Stimulated activated CD4-positive, alpha-beta T cell treated with anti-CD3 and anti-CD28 coated beads, Interleukin-12 subunit alpha, Interleukin-12 subunit beta, amount 100 ng/mL, for 48 hours (primary cell): ENCODE data around the gene SEL1L2.

Source experiments
- DNase-seq, 3 donors: peaks; one replicate each; pipeline ENCODE4 v3.0.0-alpha.2; 2020; ENCODE audit warnings: low read depth in 2 of 3, low spot score in 1 of 3

The SEL1L2 gene

DNA sequence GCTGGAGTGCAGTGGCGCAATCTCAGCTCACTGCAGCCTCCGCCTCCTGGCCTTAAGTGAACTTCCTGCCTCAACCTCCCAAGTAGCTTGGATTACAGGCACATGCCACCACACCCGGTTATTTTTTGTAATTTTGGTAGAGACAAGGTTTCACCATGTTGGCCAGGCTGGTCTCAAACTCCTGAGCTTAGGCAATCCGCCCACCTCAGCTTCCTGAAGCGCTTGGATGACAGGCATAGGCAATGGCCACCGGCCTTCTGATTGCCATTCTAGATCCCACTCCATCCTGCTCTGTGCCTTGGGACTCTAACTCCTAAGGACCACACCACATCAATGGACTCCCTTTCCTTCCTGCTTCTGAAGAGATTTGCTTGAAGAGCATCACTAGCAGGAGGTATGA lies 60.6 kb downstream of the SEL1L2 start:
- no peak for DNase-seq

DNA sequence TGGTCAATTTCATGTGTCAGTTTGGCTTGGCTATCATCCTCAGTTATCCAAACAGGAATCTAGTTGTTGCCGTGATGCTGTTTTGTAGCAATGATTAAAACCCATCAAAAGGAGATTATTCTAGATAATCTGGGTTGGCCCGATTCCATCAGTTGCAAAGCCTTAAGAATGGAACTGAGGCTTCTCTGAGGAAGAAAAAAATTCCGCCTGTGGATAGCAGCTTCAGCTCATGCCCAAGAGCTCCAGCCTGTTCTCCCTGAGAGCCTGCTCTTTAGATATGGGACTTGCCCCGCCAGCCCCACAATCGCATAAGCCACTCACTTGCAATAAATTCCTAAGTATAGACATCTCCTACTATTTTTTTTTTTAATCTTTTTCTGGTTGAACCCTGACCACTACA lies 61.5 kb downstream of the SEL1L2 start:
- DNase-seq = no peak

DNA sequence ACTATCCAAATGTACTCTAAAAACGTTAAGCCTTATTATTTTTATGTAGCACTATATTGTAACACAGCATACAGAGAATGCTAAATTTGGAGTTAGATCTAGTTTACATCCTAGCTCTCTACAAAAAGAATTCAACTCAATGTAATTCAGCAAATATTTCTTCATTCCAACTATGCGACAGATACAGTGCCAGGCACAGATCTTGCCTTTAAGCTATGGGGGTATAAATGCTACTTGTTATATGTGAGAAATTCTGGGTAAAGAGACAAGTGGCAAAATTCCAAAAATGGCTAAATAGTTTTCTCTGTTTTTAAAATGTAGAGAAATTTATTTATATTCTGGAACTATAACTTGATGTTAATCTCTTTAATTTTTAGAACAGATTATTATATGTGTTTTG lies 63.2 kb downstream of the SEL1L2 start:
- no peak for DNase-seq

DNA sequence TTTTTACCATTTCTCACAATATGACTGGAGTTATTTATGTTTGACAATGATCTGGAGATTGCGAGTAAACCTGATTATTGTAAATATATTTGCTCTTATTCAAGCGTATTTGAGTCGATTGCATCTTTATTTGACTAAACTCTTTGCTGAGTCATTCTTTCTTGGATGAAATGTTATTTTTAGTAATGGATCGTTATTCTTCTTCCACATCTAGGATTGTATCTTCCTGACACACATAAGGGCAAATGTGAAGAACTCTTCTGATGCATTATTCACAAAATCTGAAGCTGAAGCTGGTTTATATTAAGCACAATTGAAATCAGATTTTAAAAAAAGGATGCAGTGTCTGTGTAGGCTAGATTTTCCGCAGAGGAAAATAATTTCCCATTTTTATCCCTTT lies 68.2 kb downstream of the SEL1L2 start:
- no peak for DNase-seq

DNA sequence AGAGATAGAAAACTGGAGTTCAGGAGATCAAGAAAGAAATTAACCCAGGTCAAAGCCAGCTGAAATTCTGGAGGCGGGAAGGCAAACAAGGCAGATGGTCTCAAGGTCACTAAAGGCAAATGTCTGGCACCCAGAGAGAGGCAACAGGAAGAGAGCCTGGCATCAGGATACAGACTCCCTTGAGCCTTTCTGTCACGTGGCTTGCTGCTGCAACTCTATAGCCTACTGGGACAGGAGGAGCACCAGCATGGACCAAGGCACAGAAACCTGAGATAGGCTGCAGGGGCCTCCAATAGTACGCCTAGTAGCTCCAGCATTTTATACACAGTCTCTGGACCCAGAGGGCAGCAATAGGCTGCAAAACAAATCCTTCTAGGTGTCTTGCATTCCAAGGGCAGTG lies 75.1 kb downstream of the SEL1L2 start:
- no peak for DNase-seq

DNA sequence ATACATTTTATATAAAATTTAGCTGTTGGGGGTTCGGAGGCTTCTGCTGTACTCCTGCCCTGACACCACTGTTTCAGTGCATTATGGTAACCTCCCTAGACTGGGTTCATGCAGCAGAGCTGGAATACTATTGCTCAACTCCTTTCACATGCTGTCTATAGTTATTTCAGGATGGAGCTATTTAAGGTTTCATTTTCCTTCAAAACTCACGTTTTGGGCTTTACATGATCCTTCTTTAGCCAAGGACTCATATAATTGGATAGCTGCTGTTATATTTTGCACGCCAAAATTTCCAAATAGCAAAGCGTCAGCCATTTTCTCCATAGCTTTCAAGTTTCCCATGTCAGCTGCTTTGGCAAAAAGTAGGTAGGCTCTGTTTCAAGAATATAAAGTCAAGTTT lies 76.8 kb downstream of the SEL1L2 start:
- DNase-seq = no peak

DNA sequence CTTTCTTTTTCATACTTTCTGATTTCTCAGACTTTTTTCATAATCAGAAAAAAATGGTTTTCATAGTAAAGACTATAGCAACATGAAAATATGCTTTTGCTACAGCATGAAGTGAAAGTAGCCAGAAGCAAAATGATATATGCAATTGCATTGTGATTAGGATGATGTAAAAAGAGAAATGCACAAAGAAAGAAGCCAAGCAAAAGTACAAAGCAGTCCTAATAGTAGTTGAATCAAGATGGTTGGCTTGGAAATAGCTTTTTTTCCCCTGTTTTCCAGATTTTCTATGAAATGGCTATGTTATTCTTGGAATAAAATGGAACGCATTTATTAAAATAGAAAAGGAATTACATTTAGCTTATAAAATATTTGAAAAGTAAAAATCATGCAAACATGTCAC lies 77.3 kb downstream of the SEL1L2 start:
- no peak for DNase-seq

DNA sequence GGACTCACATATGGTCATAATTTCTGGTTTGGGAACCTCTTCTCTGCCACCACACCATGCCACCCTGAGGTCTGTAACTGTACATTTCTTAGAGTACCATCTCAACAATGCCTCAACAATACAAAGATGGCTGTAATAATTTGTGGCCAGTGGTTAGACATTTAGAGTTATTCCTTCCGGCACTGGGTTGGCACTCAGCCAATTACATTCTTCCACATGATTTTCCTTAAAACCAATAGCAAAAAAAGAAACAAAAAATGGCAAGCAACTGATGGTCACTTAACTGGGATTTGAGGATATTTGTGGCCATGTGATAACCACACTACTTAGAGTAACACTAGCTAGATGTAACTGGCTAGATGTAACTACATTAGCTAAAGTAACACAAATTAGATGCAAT lies 79.9 kb downstream of the SEL1L2 start:
- DNase-seq = no peak

DNA sequence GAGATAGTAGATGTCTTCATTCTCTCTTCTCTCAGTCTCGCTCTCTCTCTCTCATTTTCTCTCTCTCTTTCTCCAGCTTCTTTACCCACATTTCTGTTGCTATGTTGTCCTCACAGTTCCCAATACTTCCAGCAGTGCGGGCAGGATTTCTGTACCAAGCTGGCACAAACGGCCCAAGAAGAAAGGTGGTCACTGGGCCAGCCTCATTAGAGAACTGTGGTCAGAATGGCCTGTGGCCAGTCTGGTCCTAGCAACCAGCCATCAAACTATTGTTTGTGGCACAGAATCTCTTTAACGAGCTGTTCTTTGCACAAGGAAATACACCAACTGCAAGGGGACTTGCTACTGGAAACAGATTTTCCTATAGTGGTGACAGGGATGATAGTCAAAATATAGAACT lies 81.3 kb downstream of the SEL1L2 start:
- DNase-seq = no peak

DNA sequence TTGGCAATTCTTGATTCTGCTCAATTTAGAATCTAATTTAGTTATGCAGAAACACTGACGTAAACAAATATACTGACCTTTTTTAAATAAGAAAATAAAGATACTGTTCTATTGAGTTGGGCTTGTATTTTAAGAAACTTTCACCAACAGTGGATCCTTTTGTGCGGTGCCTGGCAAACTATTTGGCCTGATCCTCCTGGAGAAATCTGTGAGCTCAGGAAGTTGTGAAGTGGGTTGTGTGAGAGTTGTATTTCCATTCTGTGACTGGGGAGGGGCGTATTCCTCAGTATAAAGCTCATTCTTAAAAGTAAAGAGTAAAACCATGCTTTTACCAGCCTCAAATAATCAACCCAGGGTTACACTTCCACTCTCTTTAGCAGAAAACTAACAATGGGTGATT lies 85.6 kb downstream of the SEL1L2 start:
- no peak for DNase-seq

DNA sequence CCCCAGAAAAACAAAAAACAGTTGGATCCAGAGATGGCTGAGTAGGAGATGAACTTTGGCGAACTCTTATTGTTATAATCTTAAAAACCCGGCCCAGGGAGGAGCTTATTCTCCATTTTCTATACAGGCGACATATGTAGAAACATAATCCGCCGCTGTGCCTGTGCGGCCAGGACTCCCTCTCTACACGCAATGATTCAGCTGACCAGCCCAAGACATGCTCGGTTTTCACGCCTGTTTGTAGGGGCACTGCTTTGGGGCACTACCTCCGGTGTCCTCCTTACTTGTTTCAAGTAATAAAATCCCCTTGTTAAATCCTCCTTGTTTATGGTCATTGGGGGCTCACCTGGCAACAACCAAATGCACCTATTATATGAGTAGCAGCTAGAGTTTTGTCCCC lies 89.9 kb downstream of the SEL1L2 start:
- no peak for DNase-seq

DNA sequence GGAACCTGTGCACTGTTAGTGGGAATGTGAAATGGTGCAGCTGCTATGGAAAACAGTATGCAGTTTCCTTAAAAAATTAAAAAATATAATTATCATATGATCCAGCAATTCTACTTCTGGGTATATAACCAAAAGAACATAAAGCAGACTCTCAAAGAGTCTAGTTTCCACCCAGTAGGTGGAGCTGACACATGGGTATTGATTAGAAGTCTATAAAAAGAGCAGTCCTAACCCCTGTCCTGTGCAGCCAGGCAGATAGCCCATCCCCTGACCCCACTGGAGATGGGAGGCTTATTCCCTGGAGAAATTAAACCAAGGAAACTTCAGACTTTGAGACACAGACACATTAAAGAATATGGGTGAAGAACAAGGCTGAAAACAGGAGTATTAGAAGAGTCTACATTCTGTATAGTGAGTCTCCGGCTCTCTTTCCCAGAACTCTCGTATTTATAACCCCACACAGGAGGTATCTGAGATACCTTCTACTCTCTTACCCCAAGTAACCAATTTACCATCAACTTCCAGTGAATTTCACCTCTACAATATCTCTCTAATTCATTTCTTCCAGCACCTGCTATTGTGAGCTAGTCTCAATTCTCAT lies 92.3 kb downstream of the SEL1L2 start:
- no peak for DNase-seq

DNA sequence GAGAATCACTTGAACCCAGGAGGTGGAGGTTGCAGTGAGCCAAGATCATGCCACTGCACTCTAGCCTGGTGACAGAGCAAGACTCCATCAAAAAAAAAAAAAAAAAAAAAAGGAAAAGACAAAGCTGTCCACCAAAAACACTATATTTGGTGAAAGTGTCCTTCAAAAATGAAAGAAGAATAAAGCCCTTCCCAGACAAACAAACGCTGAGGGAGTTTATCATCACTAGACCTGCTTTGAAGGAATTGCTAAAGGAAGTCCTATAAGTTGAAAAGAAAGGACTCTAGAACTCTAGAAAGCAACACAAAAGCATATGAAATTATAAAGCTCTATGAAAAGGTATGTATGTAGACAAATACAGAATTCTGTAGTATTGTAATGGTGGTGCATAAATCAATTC lies 98.8 kb downstream of the SEL1L2 start:
- DNase-seq = no peak

DNA sequence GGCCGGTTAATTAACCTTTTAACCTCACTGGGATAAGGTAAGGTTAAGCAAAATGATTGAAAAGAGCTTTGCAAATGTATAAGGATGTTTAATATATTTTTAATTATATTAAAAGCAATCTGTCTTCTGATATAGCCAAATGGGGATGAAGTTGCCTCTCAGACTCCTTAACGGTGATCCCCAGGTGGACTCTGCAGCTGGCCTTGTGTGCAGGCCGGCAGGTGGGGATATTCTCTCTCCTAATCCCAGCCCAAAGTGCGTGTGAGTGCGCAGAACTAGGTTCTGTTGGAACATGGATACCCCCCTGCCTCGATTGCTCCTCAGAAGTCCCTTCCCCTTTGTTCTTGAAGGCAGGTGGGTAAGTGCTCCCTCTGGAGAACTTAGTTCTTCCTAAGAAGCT lies 105.6 kb downstream of the SEL1L2 start:
- DNase-seq = no peak

DNA sequence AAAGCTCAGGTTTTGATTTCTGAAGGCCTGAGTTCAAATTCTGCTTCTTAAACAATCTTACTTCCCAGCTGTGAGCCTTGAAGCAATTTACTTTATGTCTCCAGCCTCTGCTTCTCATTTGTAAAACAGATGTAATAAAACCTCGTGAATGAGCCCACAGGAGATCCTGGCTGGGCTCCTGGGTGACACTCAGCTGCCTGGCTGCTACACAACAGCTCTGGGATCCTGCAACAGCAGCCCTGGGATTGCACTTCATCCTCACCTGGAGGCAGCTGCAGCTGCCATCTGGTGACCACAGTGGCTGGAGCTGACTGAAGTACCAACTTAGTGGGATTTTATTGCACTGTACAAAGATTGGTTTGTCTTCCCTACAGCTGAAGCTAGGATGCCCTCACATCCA lies 107.0 kb downstream of the SEL1L2 start:
- DNase-seq = no peak

DNA sequence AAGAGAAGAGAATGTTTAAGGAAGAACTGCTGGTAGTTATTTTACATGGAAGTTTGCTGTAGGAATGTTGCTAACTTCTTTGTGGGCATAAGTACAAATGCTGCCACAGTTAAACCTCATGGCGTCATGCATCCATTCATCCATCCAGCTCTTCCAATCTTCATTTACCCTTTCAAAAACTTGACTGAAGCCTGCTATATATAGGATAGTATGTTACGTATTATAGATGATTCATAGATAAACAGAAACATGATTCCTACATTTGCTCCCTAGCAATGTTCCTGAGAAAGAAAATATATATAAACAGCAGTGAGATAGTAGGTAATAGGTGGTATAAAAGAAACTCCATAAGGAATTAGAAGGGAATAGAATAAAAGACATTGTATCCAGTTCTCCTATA lies 111.8 kb downstream of the SEL1L2 start:
- no peak for DNase-seq

DNA sequence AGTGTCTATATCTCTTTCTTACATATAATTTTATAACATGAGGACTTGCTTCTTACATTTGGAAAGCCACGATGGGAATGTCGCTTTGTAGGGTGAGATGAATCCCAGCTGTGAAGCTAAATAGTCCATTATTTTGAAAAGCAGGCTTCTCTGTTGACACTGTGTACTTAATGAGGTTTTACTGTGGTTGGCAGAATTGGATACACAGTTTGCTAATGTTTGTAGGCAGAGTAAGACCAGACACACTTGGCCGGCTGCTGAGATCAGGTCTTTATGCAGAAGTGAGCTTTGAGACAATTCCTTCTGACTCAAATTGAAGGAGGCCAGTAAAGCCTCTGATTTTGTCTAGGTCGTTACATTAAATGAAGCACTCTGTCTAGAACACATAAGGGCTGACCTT lies 112.6 kb downstream of the SEL1L2 start:
- no peak for DNase-seq

DNA sequence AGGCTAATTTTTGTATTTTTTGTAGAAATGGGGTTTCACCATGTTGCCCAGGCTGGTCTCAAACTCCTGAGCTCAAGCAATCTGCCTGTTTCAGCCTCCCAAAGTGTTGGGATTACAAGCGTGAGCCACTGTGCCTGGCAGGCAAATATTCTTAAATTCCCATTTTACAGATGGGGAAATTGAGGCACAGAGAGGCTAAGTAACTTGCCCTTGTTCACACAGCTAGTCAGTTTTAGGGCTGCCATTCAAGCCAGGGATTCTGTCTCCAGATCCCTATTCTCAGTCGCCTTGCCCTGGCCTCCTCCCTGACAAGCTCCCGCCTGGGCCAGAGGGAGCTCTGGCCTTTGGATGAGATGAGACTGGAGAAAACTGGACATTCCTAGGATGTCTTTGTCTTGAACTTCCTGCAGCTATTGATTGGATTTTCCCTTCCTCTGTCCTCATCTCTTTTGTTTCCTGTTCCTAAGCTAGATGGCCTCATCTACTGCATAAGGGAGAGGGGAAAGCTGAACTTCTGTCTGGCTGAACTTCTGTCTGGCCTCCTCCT lies 115.1 kb downstream of the SEL1L2 start:
- no peak for DNase-seq

DNA sequence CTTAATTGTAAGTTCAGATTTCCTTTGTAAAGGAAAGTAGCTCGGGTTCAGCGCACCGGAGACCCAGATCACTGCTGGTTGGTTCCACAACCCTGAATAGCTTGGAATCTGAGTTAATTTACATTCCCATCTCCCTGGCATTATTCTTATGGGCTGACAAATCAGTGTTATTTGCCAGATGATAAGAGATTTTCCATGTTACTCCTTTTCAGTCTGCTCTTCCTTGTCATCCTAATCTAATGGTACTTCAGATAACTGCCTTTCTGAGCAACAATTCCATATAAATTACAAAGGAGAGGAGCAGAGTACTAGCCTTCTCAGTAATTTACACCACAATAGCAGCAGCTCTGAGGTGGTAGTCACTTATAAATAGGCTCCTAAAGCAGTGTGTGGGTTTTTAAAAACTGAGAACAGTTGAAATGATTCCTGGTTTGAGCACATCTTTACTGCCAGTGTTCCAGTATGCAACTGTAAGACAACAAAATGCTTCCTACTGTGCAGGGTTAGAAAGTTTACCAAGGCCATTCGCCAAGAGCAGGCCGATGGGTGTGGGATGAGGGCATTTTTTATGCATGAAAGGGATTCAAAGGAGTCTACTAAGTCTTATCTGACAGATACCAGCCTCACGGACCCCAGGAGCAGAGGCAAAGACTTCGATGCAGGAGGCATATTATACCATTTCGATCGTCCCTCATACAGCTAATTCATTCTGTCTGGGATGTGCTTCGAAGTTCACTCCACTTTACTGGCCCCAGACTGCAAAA lies 115.8 kb downstream of the SEL1L2 start:
- DNase-seq = no peak

DNA sequence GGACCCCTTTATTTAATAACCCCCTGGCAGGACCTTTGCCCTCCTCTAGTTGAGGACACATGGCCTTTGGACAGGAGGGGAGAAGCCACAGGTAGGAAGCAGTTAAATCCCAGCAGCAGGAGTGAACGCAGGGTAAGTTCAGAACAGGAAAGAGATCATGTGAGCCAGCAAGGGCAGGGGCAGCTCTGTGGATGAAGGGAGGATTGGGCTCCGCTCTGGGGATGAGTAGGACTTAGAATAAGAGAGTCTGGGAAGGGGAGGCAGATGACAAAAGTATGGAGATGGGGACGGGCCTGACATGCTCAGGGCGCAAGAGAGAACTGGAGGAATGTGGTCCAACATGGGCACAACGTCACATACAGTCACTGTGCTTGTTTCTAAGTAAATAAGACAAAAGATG lies 116.6 kb downstream of the SEL1L2 start:
- no peak for DNase-seq

DNA sequence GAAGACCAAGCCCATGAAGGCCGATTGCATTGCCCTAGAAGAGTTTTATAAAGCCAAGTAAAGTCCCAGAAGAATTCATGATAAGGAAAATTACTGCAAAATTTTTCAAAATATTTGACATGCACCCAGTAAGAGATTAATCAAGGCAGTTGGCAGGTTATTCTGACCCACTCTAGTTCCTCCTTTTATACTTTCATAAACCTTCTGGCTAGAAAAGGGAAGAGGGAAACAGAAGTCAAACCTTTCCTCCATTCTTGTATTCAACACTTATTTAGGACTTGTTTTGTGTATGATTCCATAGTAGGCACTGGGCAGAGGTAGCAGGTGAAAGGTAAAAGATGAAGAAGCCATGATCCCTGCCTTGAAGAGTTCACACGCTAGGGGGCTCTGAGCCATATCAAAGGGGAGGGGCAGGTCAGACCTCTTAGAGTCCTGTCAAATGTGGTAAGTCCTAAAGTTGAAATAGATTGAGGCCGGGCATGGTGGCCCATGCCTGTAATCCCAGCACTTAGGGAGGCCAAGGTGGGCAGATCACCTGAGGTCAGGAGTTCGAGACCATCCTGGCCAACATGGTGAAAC lies 120.2 kb downstream of the SEL1L2 start:
- DNase-seq = no peak

DNA sequence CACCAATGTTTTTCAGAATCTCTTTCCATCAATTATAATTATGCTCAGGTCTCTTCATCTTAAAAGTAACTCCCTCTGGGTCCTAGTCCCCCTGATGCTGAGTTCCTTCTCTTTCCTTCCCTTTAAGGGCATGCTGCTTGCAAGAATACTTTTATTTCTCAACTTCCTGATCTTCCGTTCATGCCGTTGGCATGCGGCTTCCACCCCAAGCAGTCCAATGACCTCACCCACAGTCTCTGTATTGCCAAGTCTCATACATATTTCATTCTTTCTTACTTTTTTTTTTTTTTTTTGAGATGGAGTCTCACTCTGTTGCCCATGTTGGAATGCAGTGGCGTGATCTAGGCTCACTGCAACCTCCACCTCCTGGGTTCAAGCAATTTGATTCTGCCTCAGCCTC lies 122.1 kb downstream of the SEL1L2 start:
- no peak for DNase-seq
